Measurements from ENCODE around the gene FMN2.

GRCh38 chr1:240193679-240194078 is 102.0 kb downstream of the FMN2 start:
- TF ChIP-seq POLR2AphosphoS5 (IDR thresholded peaks at IDR 0.05; ENCODE audit: low read depth, low read length) = no peak
- no peak for TF ChIP-seq TAF1 (IDR thresholded peaks at IDR 0.05; ENCODE audit: borderline replicate concordance, insufficient read depth, low read length)
- no peak for TF ChIP-seq SIN3A (IDR thresholded peaks at IDR 0.05; ENCODE audit: borderline replicate concordance, insufficient read depth, low read length)
- no peak for TF ChIP-seq REST (IDR thresholded peaks at IDR 0.05; ENCODE audit: insufficient read depth in 1 of 2, low read depth in 2 of 2, low read length in 2 of 2)

All from PFSK-1 (cell line).